Measurements from ENCODE around the gene FRMD4A. TPM values are rescaled to one million over a fixed set of nuclear protein-coding genes. Genes with fewer than 3 reads are reported as not detected.

The FRMD4A gene
- total RNA-seq, 1 experiment from 2014 or later, result 19.6 TPM

DNA sequence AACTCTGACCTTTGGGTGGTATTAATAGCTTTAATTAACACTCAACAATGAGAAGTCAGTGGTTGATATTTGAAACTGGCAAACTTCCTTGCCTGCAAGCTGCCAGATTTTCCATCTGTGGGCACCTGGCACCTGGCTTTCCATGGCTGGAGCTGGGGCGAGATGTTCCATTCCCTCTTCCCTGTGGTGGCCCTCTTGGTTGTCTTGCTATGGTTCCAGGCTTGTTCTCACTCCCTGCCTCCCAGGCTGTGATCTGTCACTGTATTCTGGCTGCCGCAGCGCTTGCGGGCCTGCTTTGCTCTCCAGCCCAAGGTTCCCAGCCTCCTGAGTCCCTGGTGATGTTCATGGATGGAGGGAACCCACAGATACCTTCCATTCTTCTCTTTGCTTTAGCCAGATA is 201.0 kb downstream of the FRMD4A start:
- H2AK5ac ChIP-seq (ENCODE audit: insufficient read length, low read length), result no peak overlapping the region
- Mint-ChIP-seq H3K4me1 (peaks cover 5 to 13% of the 10 kb centered on the region in 2 experiments), H3K4me3 (no peak overlapping the region), H3K36me3 (ENCODE audit: insufficient read depth in 1 of 3, low read depth in 3 of 3) (no peaks in the 10 kb centered on the region; a peak in 1 of 7 replicates), H3K27me3 (ENCODE audit: low read depth) (no peaks in the 10 kb centered on the region), H3K9me3 (no peaks in the 10 kb centered on the region; a peak in 1 of 5 replicates), H3K27ac (no peak overlapping the region)
- no peak overlapping the region for H2BK12ac ChIP-seq (ENCODE audit: insufficient read length, low read depth, low read length)
- no peaks in the 10 kb centered on the region for H3K79me1 ChIP-seq (ENCODE audit: insufficient read depth, low read depth, low read length, poor library complexity, severe bottlenecking)
- H4K5ac ChIP-seq (ENCODE audit: insufficient read length, low read depth, low read length), result no peak overlapping the region
- no peak overlapping the region for H2BK20ac ChIP-seq (ENCODE audit: low read depth, low read length, poor library complexity, severe bottlenecking)
- TF ChIP-seq, protein P1, sequence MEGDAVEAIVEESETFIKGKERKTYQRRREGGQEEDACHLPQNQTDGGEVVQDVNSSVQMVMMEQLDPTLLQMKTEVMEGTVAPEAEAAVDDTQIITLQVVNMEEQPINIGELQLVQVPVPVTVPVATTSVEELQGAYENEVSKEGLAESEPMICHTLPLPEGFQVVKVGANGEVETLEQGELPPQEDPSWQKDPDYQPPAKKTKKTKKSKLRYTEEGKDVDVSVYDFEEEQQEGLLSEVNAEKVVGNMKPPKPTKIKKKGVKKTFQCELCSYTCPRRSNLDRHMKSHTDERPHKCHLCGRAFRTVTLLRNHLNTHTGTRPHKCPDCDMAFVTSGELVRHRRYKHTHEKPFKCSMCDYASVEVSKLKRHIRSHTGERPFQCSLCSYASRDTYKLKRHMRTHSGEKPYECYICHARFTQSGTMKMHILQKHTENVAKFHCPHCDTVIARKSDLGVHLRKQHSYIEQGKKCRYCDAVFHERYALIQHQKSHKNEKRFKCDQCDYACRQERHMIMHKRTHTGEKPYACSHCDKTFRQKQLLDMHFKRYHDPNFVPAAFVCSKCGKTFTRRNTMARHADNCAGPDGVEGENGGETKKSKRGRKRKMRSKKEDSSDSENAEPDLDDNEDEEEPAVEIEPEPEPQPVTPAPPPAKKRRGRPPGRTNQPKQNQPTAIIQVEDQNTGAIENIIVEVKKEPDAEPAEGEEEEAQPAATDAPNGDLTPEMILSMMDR (conservative IDR thresholded peaks at IDR 0.05), result no peak
- H4K20me1 ChIP-seq (ENCODE audit: control insufficient read depth, insufficient read depth, insufficient read length), result no peaks in the 10 kb centered on the region
- no peak overlapping the region for H3K56ac ChIP-seq (ENCODE audit: insufficient read length, low read depth, low read length)
- H3K79me2 ChIP-seq (ENCODE audit: insufficient read depth, low read length), result no peaks in the 10 kb centered on the region; the same call in 1 of the 2 replicates
- peaks cover 4% of the 10 kb centered on the region for H3K4me1 ChIP-seq (ENCODE audit: insufficient read depth, low read length)
- no peaks in the 10 kb centered on the region for H3K23me2 ChIP-seq (ENCODE audit: insufficient read length, low read depth, low read length, poor library complexity, severe bottlenecking)
- H3T11ph ChIP-seq (ENCODE audit: low read length), result no peak overlapping the region
- no peaks in the 10 kb centered on the region for H3K9me3 ChIP-seq (ENCODE audit: control insufficient read depth, low read depth, low read length)
- H4K8ac ChIP-seq (replicated peaks; ENCODE audit: insufficient read length, low read depth, low read length), result no peak overlapping the region
- WGBS (ENCODE audit: extremely low coverage, insufficient read length, low lambda C conversion rate), result no CpG with 5 or more reads among the region's 4 CpGs
- no peak overlapping the region for H2BK15ac ChIP-seq (ENCODE audit: low read depth, low read length)
- no peak for DNase-seq
- no peak overlapping the region for H3K4me2 ChIP-seq (ENCODE audit: insufficient read depth, insufficient read length, low read length)
- no peak overlapping the region for H3K27ac ChIP-seq (ENCODE audit: insufficient read length, low read depth, low read length)
- H3K18ac ChIP-seq (ENCODE audit: insufficient read length, low read depth, low read length), result no peak overlapping the region
- H3K23ac ChIP-seq (ENCODE audit: insufficient read length, low read depth, low read length), result no peak overlapping the region
- H3K27me3 ChIP-seq (ENCODE audit: insufficient read depth, low read length), result no peaks in the 10 kb centered on the region
- no peak overlapping the region for H4K91ac ChIP-seq (ENCODE audit: insufficient read length, low read depth, low read length)
- no peak overlapping the region for H2AFZ ChIP-seq (ENCODE audit: low read length)
- H3K14ac ChIP-seq (ENCODE audit: insufficient read depth, low read length), result no peak overlapping the region
- no peak overlapping the region for H2BK120ac ChIP-seq (ENCODE audit: low read depth, low read length, poor library complexity, severe bottlenecking)
- H3K9ac ChIP-seq (ENCODE audit: extremely low read depth, insufficient read length, low read length), result no peak overlapping the region
- H2BK5ac ChIP-seq (ENCODE audit: insufficient read length, low read length), result no peak overlapping the region
- no peak overlapping the region for H3K4ac ChIP-seq (ENCODE audit: low read depth, low read length)

All from H9 (cell line).